Measurements from ENCODE around the gene CLRN3.

The CLRN3 gene

DNA sequence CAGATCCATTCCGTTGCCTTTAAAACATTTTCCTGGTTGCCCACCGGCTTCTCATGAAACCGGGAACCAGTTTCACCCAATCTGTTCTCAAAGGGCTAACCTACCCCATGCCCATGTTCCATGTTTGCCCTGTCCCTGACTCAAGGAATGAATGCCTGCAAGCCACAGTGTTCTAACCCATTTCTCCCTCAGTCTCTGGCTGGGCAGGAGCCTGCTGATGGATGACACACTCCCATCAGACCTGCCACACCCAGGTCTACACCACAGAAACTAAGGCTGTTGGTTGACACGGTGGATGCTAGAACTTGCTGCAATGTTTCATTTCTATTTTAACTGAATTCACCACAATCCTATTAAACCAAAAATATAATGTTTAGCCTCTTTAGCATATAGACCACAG is 15.6 kb downstream of the CLRN3 start:
- H3K4me1 ChIP-seq (ENCODE audit: insufficient read depth, low read length) = no peaks in the 10 kb centered on the region
- H3K36me3 ChIP-seq (ENCODE audit: insufficient read depth, low read depth, low read length) = no peaks in the 10 kb centered on the region
- no peaks in the 10 kb centered on the region for H3K9me3 ChIP-seq (ENCODE audit: insufficient read depth, low read depth, low read length)
- no peak overlapping the region for H3K4me3 ChIP-seq (ENCODE audit: low read length)
- no peak overlapping the region for H3K9ac ChIP-seq (ENCODE audit: low read depth, low read length)
- no peaks in the 10 kb centered on the region for H3K27me3 ChIP-seq (ENCODE audit: insufficient read depth, low read length)
- no peak overlapping the region for H3K27ac ChIP-seq (ENCODE audit: low read length)

DNA sequence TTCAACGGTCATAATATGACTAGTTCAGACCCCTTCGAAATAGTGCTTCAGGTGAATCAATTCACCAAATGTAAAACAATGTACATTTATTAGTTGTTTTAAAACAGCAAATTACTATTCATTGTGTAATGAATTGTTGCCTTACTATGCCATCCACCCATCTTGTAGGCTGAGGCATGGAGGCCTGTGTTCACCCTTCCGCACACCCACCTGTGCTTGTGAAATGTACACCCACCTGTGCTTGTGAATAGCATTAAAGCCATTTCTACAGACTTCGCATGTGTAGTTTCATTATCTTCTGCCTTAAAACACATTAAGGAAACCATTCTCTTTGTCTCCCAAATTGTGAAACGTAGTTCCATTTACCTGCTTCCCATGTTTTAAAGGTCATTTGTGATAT is 16.8 kb downstream of the CLRN3 start:
- no peak overlapping the region for H3K4me3 ChIP-seq (ENCODE audit: low read length)
- no peak overlapping the region for H3K9ac ChIP-seq (ENCODE audit: low read depth, low read length)
- no peaks in the 10 kb centered on the region for H3K4me1 ChIP-seq (ENCODE audit: insufficient read depth, low read length)
- H3K9me3 ChIP-seq (ENCODE audit: insufficient read depth, low read depth, low read length) = no peaks in the 10 kb centered on the region
- no peak overlapping the region for H3K27ac ChIP-seq (ENCODE audit: low read length)
- H3K36me3 ChIP-seq (ENCODE audit: insufficient read depth, low read depth, low read length) = no peaks in the 10 kb centered on the region
- no peaks in the 10 kb centered on the region for H3K27me3 ChIP-seq (ENCODE audit: insufficient read depth, low read length)

DNA sequence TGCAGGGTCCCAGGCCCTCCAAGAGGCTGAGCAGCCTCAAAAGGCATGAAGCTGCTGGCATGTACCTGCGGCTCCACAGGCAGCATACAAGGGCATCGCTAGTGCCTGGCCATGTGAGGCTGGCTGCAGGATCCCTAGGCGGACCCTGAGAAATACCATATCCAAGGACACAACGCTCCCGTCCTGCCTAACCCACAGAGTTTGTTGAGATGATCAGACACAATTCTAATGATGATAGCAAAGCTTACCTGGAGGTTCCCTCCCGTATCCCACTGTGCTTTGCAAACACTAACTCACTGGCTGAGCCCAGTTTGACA is 17.3 kb downstream of the CLRN3 start:
- H3K4me1 ChIP-seq (ENCODE audit: insufficient read depth, low read length) = no peaks in the 10 kb centered on the region
- H3K9ac ChIP-seq (ENCODE audit: low read depth, low read length) = no peak overlapping the region
- H3K27me3 ChIP-seq (ENCODE audit: insufficient read depth, low read length) = no peaks in the 10 kb centered on the region
- no peak overlapping the region for H3K4me3 ChIP-seq (ENCODE audit: low read length)
- no peak overlapping the region for H3K27ac ChIP-seq (ENCODE audit: low read length)
- H3K9me3 ChIP-seq (ENCODE audit: insufficient read depth, low read depth, low read length) = no peaks in the 10 kb centered on the region
- no peaks in the 10 kb centered on the region for H3K36me3 ChIP-seq (ENCODE audit: insufficient read depth, low read depth, low read length)

DNA sequence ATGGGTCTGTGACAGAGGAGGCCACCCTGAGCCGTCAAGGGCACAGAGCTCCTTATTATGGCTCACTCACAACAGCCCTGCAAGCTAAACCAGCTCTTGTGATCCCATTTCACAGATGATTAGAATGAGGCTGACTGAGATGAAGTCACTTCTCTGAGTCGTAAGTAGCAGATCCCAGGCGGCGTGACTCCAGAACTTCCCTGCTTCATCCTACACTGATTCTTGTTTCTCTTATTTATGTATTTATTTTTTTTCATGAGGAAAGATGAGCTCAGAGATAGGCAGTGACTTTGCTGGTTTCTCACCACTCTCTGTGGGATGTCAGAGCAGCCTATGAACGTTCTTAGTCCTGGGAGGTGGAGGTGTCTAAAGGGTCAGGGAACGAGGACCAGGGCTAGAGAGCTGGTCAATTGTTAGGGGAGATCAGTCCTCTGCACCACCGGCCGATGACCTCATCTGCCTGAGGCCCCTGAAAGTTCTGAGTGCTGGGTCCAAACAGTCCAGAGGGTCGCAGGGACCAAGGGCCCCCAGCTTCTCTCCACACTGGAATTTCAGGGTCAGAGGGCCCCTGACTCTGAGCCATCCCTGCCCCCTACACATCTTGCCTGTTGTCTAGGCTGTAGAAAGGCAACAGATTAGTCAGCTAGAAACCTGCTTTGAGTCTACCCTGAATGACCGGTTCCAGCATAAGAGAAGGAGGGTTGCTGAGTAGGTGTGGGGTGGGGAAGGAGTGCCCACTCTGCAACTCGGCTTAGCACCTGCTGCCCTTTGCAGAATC is 17.9 kb downstream of the CLRN3 start:
- no peaks in the 10 kb centered on the region for H3K27me3 ChIP-seq (ENCODE audit: insufficient read depth, low read length)
- peaks cover under 1% of the 10 kb centered on the region; the same call in 1 of the 2 replicates for H3K9me3 ChIP-seq (ENCODE audit: insufficient read depth, low read depth, low read length)
- no peaks in the 10 kb centered on the region for H3K36me3 ChIP-seq (ENCODE audit: insufficient read depth, low read depth, low read length)
- H3K27ac ChIP-seq (ENCODE audit: low read length) = no peak overlapping the region
- H3K9ac ChIP-seq (ENCODE audit: low read depth, low read length) = no peak overlapping the region
- H3K4me3 ChIP-seq (ENCODE audit: low read length) = no peak overlapping the region
- H3K4me1 ChIP-seq (ENCODE audit: insufficient read depth, low read length) = no peaks in the 10 kb centered on the region

DNA sequence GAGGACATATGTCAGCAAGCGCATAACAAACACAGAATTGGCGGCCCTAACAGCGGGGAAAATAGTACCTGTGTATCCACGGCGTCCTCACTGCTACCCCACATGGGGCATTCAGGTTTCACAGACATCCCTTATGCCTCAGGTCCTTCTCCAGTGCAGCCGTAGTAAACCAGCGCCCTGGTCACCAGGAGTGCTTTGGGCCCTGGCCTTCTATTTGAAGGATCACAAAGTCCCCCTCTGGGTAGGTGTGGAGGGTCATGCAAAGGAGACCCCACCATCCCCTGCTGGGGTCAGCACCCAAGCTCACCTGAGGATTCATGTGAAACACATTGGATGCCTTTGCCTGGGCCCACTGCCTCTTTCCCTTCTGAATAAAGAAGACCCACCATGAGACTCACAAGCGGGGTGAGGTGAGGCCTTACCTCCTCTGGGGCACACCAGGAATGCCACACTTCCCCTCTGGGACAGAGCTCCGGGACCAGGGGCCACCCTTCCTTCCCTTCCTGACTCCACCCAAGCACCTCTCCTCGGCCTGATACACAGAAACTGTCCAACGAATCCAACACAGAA is 18.8 kb downstream of the CLRN3 start:
- H3K27ac ChIP-seq (ENCODE audit: low read length) = no peak overlapping the region

DNA sequence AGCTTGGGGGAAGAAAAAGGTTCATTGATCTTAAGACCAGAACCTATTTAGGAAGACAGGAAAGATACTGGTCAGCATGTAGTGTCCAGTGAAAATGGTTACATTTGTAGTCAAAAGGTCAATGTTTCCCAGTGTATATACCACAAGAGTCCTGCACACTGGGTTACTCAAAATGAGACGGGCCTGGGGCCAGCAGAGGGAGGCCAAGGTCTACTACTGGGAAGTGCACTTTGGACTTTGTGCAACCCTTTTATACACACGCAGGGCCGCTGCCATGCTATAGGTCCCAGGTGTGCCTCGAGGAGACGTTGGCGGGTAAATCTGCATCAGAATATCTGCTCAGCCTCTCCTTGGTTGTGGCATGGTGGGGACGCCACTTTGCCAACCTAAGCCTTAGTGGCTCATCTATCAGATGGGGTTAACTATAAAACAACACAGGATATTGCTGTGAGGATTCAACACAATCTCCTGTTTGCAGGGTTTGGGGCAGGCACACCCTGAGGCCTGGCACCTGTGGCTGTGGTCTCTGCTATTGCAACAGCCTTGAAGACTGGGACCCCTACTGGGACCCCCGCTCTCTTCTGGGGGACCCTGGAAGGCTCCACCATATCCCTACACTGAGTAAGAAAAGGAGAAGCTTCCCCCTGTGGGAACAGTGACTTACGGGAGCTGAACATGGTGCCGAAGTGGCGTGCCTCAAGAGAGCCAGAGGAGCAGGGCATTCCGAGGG is 19.7 kb downstream of the CLRN3 start:
- no peaks in the 10 kb centered on the region for H3K36me3 ChIP-seq (ENCODE audit: insufficient read depth, low read depth, low read length)
- no peak overlapping the region for H3K27ac ChIP-seq (ENCODE audit: low read length)
- H3K9ac ChIP-seq (ENCODE audit: low read depth, low read length) = no peak overlapping the region
- no peaks in the 10 kb centered on the region for H3K4me1 ChIP-seq (ENCODE audit: insufficient read depth, low read length)
- H3K4me3 ChIP-seq (ENCODE audit: low read length) = no peak overlapping the region
- no peaks in the 10 kb centered on the region for H3K27me3 ChIP-seq (ENCODE audit: insufficient read depth, low read length)
- peaks cover 10% of the 10 kb centered on the region; the same call in 1 of the 2 replicates for H3K9me3 ChIP-seq (ENCODE audit: insufficient read depth, low read depth, low read length)

More for the DNA sequence above, 18.8 kb downstream of the CLRN3 start:
- Histone ChIP-seq H3K4me1 (ENCODE audit: insufficient read depth, low read length) (no peaks in the 10 kb centered on the region), H3K36me3 (ENCODE audit: insufficient read depth, low read depth, low read length) (no peaks in the 10 kb centered on the region), H3K27me3 (ENCODE audit: insufficient read depth, low read length) (no peaks in the 10 kb centered on the region), H3K4me3 (ENCODE audit: low read length) (no peak overlapping the region), H3K9me3 (ENCODE audit: insufficient read depth, low read depth, low read length) (peaks cover 9% of the 10 kb centered on the region; the same call in 1 of the 2 replicates), H3K9ac (ENCODE audit: low read depth, low read length) (no peak overlapping the region)

DNA sequence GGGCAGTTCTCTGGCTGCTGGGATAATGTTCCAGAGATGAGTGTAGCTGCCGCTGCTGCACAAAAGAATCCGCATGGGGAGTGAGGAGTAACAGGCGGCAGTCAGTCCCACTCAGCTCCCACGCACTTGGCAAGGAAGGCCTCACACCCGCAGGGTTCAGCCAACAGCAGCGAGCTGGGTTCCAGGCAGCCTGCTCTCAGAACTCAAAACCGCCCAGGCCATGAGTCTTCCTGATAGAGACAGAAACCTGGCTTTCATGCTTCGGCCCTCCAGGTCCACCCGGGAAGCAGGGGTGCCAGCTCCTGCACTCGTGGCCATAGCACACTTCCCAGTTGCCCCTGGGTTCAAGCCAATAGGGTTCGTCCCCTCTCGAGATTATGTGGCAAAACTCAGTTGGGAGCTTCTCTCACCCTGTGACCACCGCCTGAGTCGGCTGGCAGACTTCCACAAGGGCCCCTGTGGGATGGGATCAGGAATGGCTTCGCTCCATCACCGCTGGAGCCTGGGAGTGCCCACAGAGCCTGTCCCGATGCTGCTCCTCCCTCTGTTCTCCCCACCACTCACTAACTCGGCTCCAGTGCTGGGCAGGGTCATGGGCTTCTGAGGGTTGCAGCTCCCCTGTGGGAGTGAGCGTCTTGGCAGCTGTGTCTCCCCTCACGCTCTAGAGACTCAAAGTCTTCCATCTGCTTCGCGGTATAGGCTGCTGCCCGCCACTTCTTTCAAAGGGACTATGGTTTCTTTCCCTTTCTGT is 20.6 kb downstream of the CLRN3 start:
- H3K27ac ChIP-seq (ENCODE audit: low read length) = no peak overlapping the region

DNA sequence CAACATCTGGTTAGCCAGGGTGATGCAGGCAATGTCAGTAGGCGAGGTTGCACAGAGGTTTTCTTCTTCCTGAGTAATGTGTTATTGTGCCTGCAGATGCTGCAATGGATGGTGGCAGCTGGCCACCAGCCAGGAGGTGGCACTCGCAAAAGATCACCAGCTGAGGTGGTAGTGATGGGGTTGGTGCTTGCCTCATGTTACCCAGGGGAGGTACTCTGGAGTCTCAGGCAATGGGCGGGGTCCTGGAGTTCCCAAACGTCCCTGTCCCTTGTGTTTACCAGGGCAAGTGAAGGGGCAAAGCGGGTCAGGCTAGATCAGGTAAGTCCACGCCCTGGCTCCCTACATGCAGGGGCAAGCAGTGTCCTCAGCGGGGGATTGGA is 21.1 kb downstream of the CLRN3 start:
- Histone ChIP-seq H3K27ac (ENCODE audit: low read length) (no peak overlapping the region), H3K27me3 (ENCODE audit: insufficient read depth, low read length) (no peaks in the 10 kb centered on the region), H3K36me3 (ENCODE audit: insufficient read depth, low read depth, low read length) (no peaks in the 10 kb centered on the region), H3K9ac (ENCODE audit: low read depth, low read length) (no peak overlapping the region), H3K9me3 (ENCODE audit: insufficient read depth, low read depth, low read length) (peaks cover 10% of the 10 kb centered on the region; the same call in 1 of the 2 replicates), H3K4me1 (ENCODE audit: insufficient read depth, low read length) (no peaks in the 10 kb centered on the region), H3K4me3 (ENCODE audit: low read length) (no peak overlapping the region)

More for the DNA sequence above, 20.6 kb downstream of the CLRN3 start:
- no peak overlapping the region for H3K4me3 ChIP-seq (ENCODE audit: low read length)
- H3K4me1 ChIP-seq (ENCODE audit: insufficient read depth, low read length) = no peaks in the 10 kb centered on the region
- H3K9ac ChIP-seq (ENCODE audit: low read depth, low read length) = no peak overlapping the region
- no peaks in the 10 kb centered on the region for H3K36me3 ChIP-seq (ENCODE audit: insufficient read depth, low read depth, low read length)
- H3K27me3 ChIP-seq (ENCODE audit: insufficient read depth, low read length) = no peaks in the 10 kb centered on the region
- H3K9me3 ChIP-seq (ENCODE audit: insufficient read depth, low read depth, low read length) = peaks cover 10% of the 10 kb centered on the region; the same call in 1 of the 2 replicates

DNA sequence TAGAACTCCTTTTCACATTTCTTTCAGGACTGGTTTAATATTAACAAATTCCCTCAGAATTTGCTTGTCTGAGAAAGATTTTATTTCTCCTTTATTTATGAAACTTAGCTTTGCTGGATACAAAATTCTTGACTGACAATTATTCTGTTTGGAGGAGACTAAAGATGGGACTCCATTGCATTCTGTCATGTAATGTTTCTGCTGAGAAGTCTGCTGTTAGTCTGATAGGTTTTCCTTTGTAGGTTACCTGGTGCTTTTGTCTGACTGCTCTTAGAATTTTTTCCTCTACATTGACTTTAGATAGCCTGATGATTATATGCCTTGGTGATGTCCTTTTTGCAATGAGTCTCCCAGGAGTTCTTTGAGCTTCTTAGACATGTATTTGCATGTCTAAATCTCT is 23.4 kb downstream of the CLRN3 start:
- Histone ChIP-seq H3K4me3 (ENCODE audit: low read length) (no peak overlapping the region), H3K9ac (ENCODE audit: low read depth, low read length) (no peak overlapping the region), H3K27me3 (ENCODE audit: insufficient read depth, low read length) (no peaks in the 10 kb centered on the region)

DNA sequence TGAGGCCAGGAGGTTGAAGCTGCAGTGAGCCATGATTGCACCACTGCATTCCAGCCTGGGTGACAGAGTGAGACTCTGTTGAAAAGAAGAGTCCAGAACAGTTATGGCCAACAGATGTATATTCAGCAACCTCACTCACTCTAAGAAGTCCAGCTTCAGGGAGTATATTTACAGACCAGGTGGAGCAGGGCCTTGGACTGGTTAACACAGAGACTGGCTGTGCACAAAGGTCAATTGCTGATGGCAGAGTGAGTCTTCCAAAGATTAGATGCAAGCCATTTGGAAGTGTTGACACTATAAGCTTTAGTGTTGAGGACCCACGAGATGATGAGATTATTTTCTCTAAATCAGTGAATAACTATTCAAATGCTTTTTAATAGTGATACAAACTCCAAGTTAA is 24.9 kb downstream of the CLRN3 start:
- Histone ChIP-seq H3K27ac (ENCODE audit: low read length) (no peak overlapping the region), H3K9ac (ENCODE audit: low read depth, low read length) (no peak overlapping the region), H3K4me1 (ENCODE audit: insufficient read depth, low read length) (no peaks in the 10 kb centered on the region), H3K36me3 (ENCODE audit: insufficient read depth, low read depth, low read length) (no peaks in the 10 kb centered on the region), H3K27me3 (ENCODE audit: insufficient read depth, low read length) (no peaks in the 10 kb centered on the region), H3K4me3 (ENCODE audit: low read length) (no peak overlapping the region), H3K9me3 (ENCODE audit: insufficient read depth, low read depth, low read length) (peaks cover 26% of the 10 kb centered on the region)

More for the DNA sequence above, 23.4 kb downstream of the CLRN3 start:
- Histone ChIP-seq H3K27ac (ENCODE audit: low read length) (no peak overlapping the region), H3K4me1 (ENCODE audit: insufficient read depth, low read length) (no peaks in the 10 kb centered on the region), H3K36me3 (ENCODE audit: insufficient read depth, low read depth, low read length) (no peaks in the 10 kb centered on the region), H3K9me3 (ENCODE audit: insufficient read depth, low read depth, low read length) (peaks cover 11% of the 10 kb centered on the region)

DNA sequence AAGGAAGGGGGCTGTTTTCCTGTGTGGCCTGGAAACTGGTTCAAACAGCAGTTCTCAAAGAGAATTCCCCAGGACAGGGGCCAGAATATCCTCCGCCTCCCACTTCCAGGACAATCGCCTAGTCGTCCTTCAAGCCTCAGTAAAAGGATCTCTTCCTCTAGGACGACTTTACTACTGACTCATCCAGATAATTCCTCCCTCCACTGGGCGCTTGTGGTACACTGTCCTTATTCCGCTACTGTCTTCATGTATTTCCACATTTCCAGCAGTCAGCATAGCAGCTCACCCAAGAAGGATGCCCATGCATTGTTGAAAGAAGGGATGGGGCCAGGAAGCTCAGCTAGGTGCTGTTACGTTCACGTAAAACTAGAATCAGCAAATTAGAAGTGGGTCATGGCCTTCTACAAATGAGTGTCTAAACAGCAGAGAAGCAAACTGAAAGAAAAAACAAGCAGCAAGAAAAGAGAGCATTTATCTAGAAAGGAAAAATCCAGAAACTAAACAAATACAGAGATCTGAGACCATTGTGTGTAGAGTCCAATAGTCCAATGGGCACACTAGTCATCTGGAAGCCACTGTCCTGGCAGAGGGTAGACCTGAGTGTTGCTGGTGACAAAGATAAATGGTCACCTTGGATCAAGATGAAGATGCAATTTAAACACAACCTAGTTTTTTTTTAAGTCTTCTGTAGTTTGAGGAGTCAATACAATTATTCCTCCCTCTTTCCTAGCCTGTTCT is 26.3 kb downstream of the CLRN3 start:
- no peak overlapping the region for H3K27ac ChIP-seq (ENCODE audit: low read length)
- H3K9me3 ChIP-seq (ENCODE audit: insufficient read depth, low read depth, low read length) = peaks cover 26% of the 10 kb centered on the region
- H3K27me3 ChIP-seq (ENCODE audit: insufficient read depth, low read length) = no peaks in the 10 kb centered on the region
- no peaks in the 10 kb centered on the region for H3K36me3 ChIP-seq (ENCODE audit: insufficient read depth, low read depth, low read length)
- no peak overlapping the region for H3K9ac ChIP-seq (ENCODE audit: low read depth, low read length)
- no peak overlapping the region for H3K4me3 ChIP-seq (ENCODE audit: low read length)
- H3K4me1 ChIP-seq (ENCODE audit: insufficient read depth, low read length) = no peaks in the 10 kb centered on the region
